Ascending aorta (tissue), 2 donors: Measurements from ENCODE around the gene ECPAS. TPM values are rescaled to one million over a fixed set of nuclear protein-coding genes. Genes with fewer than 3 reads are reported as not detected.

Experiments used
- DNase-seq, 2 donors: peaks; one replicate each; pipeline ENCODE4 v3.0.0-alpha.2; 2019; ENCODE audit warnings: low spot score in 2 of 2
- H3K27ac ChIP-seq, 2 donors: fragments of 200-600 bp; sonication (generic); one replicate each; pipeline ENCODE4 v1.5.1; 2016 to 2017; ENCODE audit warnings: mild to moderate bottlenecking in 1 of 2
- H3K27me3 ChIP-seq: fragments of 200-600 bp; sonication (generic); one replicate; pipeline ENCODE4 v1.5.1; 2017
- H3K36me3 ChIP-seq, 2 donors: fragments of 200-600 bp; sonication (generic); one replicate each; pipeline ENCODE4 v1.5.1; 2016
- H3K4me1 ChIP-seq, 2 donors: fragments of 200-600 bp; sonication (generic); one replicate each; pipeline ENCODE4 v1.5.1; 2016 to 2017; ENCODE audit warnings: mild to moderate bottlenecking in 1 of 2
- H3K4me3 ChIP-seq, 2 donors: fragments of 200-600 bp; sonication (generic); one replicate each; pipeline ENCODE4 v1.5.1; 2016 to 2017; ENCODE audit warnings: mild to moderate bottlenecking in 1 of 2
- H3K9me3 ChIP-seq, 2 donors: fragments of 200-600 bp; sonication (generic); one replicate each; pipeline ENCODE4 v1.5.1; 2016
- CTCF ChIP-seq, 3 experiments: fragments of 200-600 bp in 2 of 3; fragments of 450-650 bp in 1 of 3; sonication (generic) in 2 of 3; IDR thresholded peaks; one replicate each; pipeline ENCODE4 v1.5.1; 2016 to 2019; ENCODE audit warnings: antibody characterized with exemption in 3 of 3, mild to moderate bottlenecking in 1 of 3, moderate library complexity in 1 of 3
- intact Hi-C: fragments of 100-400 bp; cut with DNase I; formaldehyde crosslinking; loops from one replicate; pipeline ENCODE4 v1.15.1; 2023
- total RNA-seq: library from RNA; depleted of rRNA; stranded (reverse); fragments of >200 nt; gene quantifications from one replicate; pipeline ENCODE4 v1.1.0, GENCODE V29; 2016

The ECPAS gene
- total RNA-seq, 1 donor from 2014 or later: 32.6 TPM

DNA sequence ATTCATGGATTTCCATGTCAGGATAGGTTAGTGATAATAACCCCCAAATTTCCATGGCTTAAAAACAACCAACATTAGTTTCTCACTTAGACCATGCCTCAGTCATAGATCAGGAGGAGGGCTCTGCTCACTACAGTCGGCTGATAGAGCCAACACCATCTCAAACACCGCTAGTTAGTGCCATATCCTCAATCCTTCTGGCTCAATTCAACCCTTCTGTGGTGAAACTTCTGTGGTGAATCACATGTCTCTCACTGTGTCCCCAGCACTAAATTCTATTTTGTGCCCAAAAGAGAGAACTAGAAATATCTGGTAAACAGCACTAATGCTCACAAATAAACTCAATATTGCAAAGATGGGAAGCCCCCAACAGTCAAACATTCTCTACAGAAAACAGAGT is 21.1 kb downstream of the ECPAS start:
- TF ChIP-seq CTCF (IDR thresholded peaks at IDR 0.05): no peak
- DNase-seq: no peak
- Histone ChIP-seq H3K27ac (no peak overlapping the region), H3K36me3 (no peaks in the 10 kb centered on the region), H3K4me1 (no peaks in the 10 kb centered on the region), H3K9me3 (peaks cover 5 to 8% of the 10 kb centered on the region in 2 donors), H3K27me3 (no peaks in the 10 kb centered on the region), H3K4me3 (no peak overlapping the region)
- intact Hi-C loops: no loop called here

- H3K4me3 ChIP-seq: no peak overlapping the region
- no peak for TF ChIP-seq CTCF (IDR thresholded peaks at IDR 0.05)
- H3K27me3 ChIP-seq: no peaks in the 10 kb centered on the region
- intact Hi-C loops: no loop called here
- H3K27ac ChIP-seq: no peak overlapping the region
- H3K9me3 ChIP-seq: peaks cover 5 to 8% of the 10 kb centered on the region in 2 donors
- no peaks in the 10 kb centered on the region for H3K36me3 ChIP-seq
- H3K4me1 ChIP-seq: no peaks in the 10 kb centered on the region
- DNase-seq: no peak
Observed at GRCh38 chr9:111458139-111459009, 25.8 kb downstream of the ECPAS start.

- Histone ChIP-seq H3K36me3 (no peaks in the 10 kb centered on the region), H3K9me3 (peaks cover 5% of the 10 kb centered on the region in 2 donors), H3K27me3 (no peaks in the 10 kb centered on the region), H3K4me3 (no peak overlapping the region), H3K27ac (no peak overlapping the region), H3K4me1 (peaks cover 0 to 3% of the 10 kb centered on the region in 2 donors)
- TF ChIP-seq CTCF (IDR thresholded peaks at IDR 0.05): no peak
- intact Hi-C loops: no loop called here
- DNase-seq: no peak
Observed at GRCh38 chr9:111456529-111456928, 27.7 kb downstream of the ECPAS start.

DNA sequence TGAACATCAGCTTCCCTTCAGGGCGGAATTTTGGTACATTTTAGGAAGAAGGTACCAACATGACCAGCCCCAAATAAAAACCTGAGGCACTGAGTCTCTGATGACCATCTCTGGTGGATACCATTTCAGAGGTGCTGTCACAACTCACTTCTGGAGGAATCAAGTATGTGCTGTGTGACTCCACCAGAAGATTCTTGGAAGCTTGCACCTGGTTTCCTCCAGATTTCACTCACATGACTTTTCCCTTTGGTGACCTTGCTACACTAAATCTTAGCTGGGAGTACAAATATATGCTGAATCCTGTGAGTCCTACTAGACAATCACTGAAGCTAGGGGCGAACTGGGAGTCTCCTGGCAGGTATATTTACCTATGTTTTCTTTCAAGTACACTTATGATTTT is 28.5 kb downstream of the ECPAS start:
- intact Hi-C loops: no loop called here
- TF ChIP-seq CTCF (IDR thresholded peaks at IDR 0.05): no peak
- Histone ChIP-seq H3K9me3 (no peaks in the 10 kb centered on the region), H3K36me3 (no peaks in the 10 kb centered on the region), H3K27ac (no peak overlapping the region), H3K4me1 (peaks cover 0 to 3% of the 10 kb centered on the region in 2 donors), H3K27me3 (no peaks in the 10 kb centered on the region), H3K4me3 (no peak overlapping the region)
- no peak for DNase-seq

DNA sequence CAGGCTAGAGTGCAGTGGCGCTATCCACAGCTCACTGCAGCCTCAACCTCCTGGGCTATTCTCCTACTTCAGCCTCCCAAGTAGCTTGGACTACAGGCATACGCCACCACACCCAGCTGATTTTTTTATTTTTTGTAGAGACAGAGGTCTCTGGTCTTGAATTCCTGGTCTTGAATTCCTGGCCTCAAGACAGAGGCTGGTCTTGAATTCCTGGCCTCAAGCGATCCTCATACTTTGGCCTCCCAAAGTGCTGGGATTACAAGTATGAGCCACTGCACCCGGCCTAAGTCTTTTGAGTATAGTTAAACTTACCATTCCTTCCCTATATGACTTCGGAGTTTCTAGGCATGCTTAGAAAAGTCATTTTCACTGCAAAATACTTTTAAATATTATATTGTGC is 29.4 kb downstream of the ECPAS start:
- no peak for DNase-seq
- Histone ChIP-seq H3K4me3 (no peak overlapping the region), H3K27me3 (no peaks in the 10 kb centered on the region), H3K4me1 (peaks cover 0 to 3% of the 10 kb centered on the region in 2 donors), H3K36me3 (peaks cover 0 to 7% of the 10 kb centered on the region in 2 donors), H3K9me3 (no peaks in the 10 kb centered on the region), H3K27ac (no peak overlapping the region)
- intact Hi-C loops: no loop called here
- TF ChIP-seq CTCF (IDR thresholded peaks at IDR 0.05): no peak
